HepG2 (cell line): ENCODE data around the gene SLC22A23. TPM values are rescaled to one million over a fixed set of nuclear protein-coding genes. Genes with fewer than 3 reads are reported as not detected.
A peak's percentile ranks its signal among the peaks of the same experiment; 100 is the strongest.

Experiments used
- CHCHD3 ChIP-seq: sonication (generic); formaldehyde crosslinking; IDR thresholded peaks from 2 replicates; pipeline ENCODE4 v1.8.0; 2022; ENCODE audit warnings: mild to moderate bottlenecking, missing genetic modification reagents, moderate library complexity
- HNF4G ChIP-seq, 2 experiments: sonication (generic) in 1 of 2; formaldehyde crosslinking in 1 of 2; IDR thresholded peaks; 2 replicates each; pipeline versions ENCODE4 v1.4.0 to v1.6.1; 2011 to 2020; ENCODE audit warnings: borderline replicate concordance in 2 of 2, low read depth in 2 of 2, mild to moderate bottlenecking in 2 of 2, low read length in 1 of 2, missing genetic modification reagents in 1 of 2, moderate library complexity in 1 of 2
- KAT2B ChIP-seq: fragments of 150-350 bp; IDR thresholded peaks from 2 replicates; pipeline ENCODE4 v1.6.1; 2014; ENCODE audit warnings: low read depth, low read length, borderline replicate concordance
- MAFF ChIP-seq: IDR thresholded peaks from 2 replicates; pipeline ENCODE4 v1.6.1; 2011; ENCODE audit warnings: low read depth, low read length, improper control_type of control experiment
- MED1 ChIP-seq: sonication (generic); formaldehyde crosslinking; IDR thresholded peaks from 2 replicates; pipeline ENCODE4 v1.4.0; 2020; ENCODE audit warnings: missing genetic modification reagents
- MEIS1 ChIP-seq: sonication (generic); formaldehyde crosslinking; IDR thresholded peaks from 2 replicates; pipeline ENCODE4 v1.9.0; 2021; ENCODE audit warnings: mild to moderate bottlenecking, missing genetic modification reagents, moderate library complexity, borderline replicate concordance
- PCBP2 ChIP-seq: fragments of 200-400 bp; formaldehyde crosslinking; optimal IDR thresholded peaks from 2 replicates; pipeline ENCODE3; 2018; ENCODE audit warnings: low read length, low read depth; ENCODE audit not compliant: poor library complexity, severe bottlenecking
- PPARG ChIP-seq: conservative IDR thresholded peaks from 2 replicates; pipeline ENCODE4 v1.6.1; 2016; ENCODE audit warnings: missing biosample characterization, missing genetic modification reagents
- RAD21 ChIP-seq: fragments of 450-650 bp; formaldehyde crosslinking; IDR thresholded peaks from 2 replicates; pipeline ENCODE4 v1.5.0; 2020; ENCODE audit warnings: mild to moderate bottlenecking
- RELA ChIP-seq: sonication (generic); formaldehyde crosslinking; IDR thresholded peaks from 2 replicates; pipeline ENCODE4 v1.4.0; 2020; ENCODE audit warnings: missing genetic modification reagents
- SRF ChIP-seq: IDR thresholded peaks from 2 replicates; pipeline ENCODE4 v1.6.1; 2011; ENCODE audit warnings: mild to moderate bottlenecking, low read depth, low read length, moderate library complexity
- STAT5B ChIP-seq: sonication (generic); formaldehyde crosslinking; IDR thresholded peaks from 2 replicates; pipeline ENCODE4 v1.4.0; 2020; ENCODE audit warnings: missing genetic modification reagents
- ZFAT ChIP-seq: sonication (generic); formaldehyde crosslinking; conservative IDR thresholded peaks from 2 replicates; pipeline ENCODE4 v1.8.1; 2023; ENCODE audit warnings: missing genetic modification reagents, inconsistent platforms
- ZNF260 ChIP-seq: sonication (generic); formaldehyde crosslinking; IDR thresholded peaks from 2 replicates; pipeline ENCODE4 v1.4.0; 2020; ENCODE audit warnings: missing genetic modification reagents, low read depth, mild to moderate bottlenecking, borderline replicate concordance
- ZNF317 ChIP-seq: sonication (generic); formaldehyde crosslinking; IDR thresholded peaks from 2 replicates; pipeline ENCODE4 v1.5.0; 2020; ENCODE audit warnings: mild to moderate bottlenecking, missing genetic modification reagents
- ZNF558 ChIP-seq: sonication (generic); formaldehyde crosslinking; IDR thresholded peaks from 2 replicates; pipeline ENCODE4 v1.9.0; 2022; ENCODE audit warnings: mild to moderate bottlenecking, missing genetic modification reagents, borderline replicate concordance
- ZNF562 ChIP-seq: sonication (generic); formaldehyde crosslinking; IDR thresholded peaks from 2 replicates; pipeline ENCODE4 v1.8.0; 2022; ENCODE audit warnings: missing genetic modification reagents, borderline replicate concordance
- ZSCAN29 ChIP-seq: sonication (generic); formaldehyde crosslinking; conservative IDR thresholded peaks from 2 replicates; pipeline ENCODE4 v1.4.0; 2020; ENCODE audit warnings: mild to moderate bottlenecking, missing genetic modification reagents
- polyA plus RNA-seq, 8 experiments: library from polyadenylated mRNA; depleted of rRNA in 3 of 8; stranded (reverse) in 7 of 8; unstranded in 1 of 8; fragments of >200 nt; fragmentation: Illumina TruSeq in 4 of 8; extraction: Trizol in 4 of 8; gene quantifications; 2 replicates each; pipeline versions ENCODE4 v1.2.1 to v1.2.3, GENCODE V29; 2011 to 2016; ENCODE audit warnings: low read depth in 4 of 8, missing spikeins in 1 of 8, mixed read lengths in 1 of 8; ENCODE audit not compliant: insufficient read depth in 1 of 8
- total RNA-seq, 5 experiments: library from RNA; depleted of rRNA; stranded (reverse); fragments of >200 nt; fragmentation: Illumina TruSeq; extraction: Trizol; gene quantifications; 2 replicates each; pipeline ENCODE4 v1.2.3, GENCODE V29; 2016; ENCODE audit warnings: low read depth in 1 of 5
- TF ChIP-seq, protein P1 (sequence below): sonication (generic); formaldehyde crosslinking; IDR thresholded peaks from 2 replicates; pipeline ENCODE4 v1.5.0; 2020; ENCODE audit warnings: mild to moderate bottlenecking, missing genetic modification reagents, moderate library complexity
- TF ChIP-seq, protein P2 (sequence below): IDR thresholded peaks from 2 replicates; pipeline ENCODE4 v1.6.1; 2016; ENCODE audit warnings: missing compliant biosample characterization, missing genetic modification reagents, borderline replicate concordance
- TF ChIP-seq, protein P3 (sequence below): sonication (generic); formaldehyde crosslinking; IDR thresholded peaks from 2 replicates; pipeline ENCODE4 v1.8.1; 2023; ENCODE audit warnings: mild to moderate bottlenecking, missing genetic modification reagents
- TF ChIP-seq, protein P4 (sequence below): sonication (generic); formaldehyde crosslinking; IDR thresholded peaks from 2 replicates; pipeline ENCODE4 v1.4.0; 2020; ENCODE audit warnings: missing genetic modification reagents

The SLC22A23 gene
- total and polyA plus RNA-seq, 2 of the 13 experiments (the other 11 are each of a cell fraction or from before 2014, with no cell fraction given), result 11.8 to 17.5 TPM

DNA sequence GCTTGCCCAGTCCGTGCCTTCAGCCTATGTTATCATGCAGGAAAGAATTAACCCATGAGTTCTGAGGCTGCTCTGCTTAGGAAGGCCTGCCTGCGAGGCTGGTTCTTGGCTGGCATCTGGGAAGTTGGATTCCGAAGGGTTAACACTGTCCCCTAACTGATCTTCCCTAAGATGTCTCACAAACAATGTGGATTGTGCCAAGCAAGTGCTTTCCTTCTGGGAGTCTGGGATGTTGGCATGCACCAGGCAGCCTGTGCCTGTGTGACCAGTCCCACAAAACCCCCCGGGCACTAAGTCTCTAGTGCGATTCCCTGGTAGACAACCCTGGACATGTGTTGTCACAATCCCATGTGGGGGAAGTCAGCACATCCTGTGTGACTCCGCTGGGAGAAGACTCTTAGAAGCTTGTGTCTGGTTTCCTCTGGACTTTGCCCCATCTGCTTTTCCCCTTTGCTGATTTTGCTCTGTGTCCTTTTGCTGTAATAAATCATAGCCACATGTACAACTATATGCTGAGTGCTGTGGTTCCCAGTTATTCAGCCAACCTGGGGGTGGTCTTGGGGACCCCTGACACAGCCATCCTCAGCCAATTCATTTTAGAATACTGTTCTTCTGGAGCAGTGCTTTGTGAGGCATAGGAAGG, 83.8 kb downstream of the SLC22A23 start (continued):
- TF ChIP-seq RAD21 (CRISPR knock-in tag) (0 out of 2 replicates have a peak, but pooled peaks have one; percentile 7), MEIS1 (peak; percentile 61; the same call in 1 of the 2 replicates), ZFAT (no peak), MED1 (peak; percentile 97), MAFF (peak; percentile 61), KAT2B (no peak), ZSCAN29 (CRISPR knock-in tag) (no peak), HNF4G (IDR thresholded peaks at IDR 0.05; ENCODE audit: borderline replicate concordance, low read depth, low read length) (peak; percentile 90), HNF4G (CRISPR knock-in tag; IDR thresholded peaks at IDR 0.05; ENCODE audit: borderline replicate concordance, low read depth) (peak; percentile 95), STAT5B (CRISPR knock-in tag) (0 out of 2 replicates have a peak, but pooled peaks have one; percentile 65), CHCHD3 (CRISPR knock-in tag) (no peak), PCBP2 (no peak), PPARG (peak; percentile 43; the same call in 1 of the 2 replicates), ZNF562 (CRISPR knock-in tag) (no peak), RELA (CRISPR knock-in tag) (no peak), SRF (no peak), ZNF260 (CRISPR knock-in tag) (no peak), ZNF558 (CRISPR knock-in tag) (no peak), ZNF317 (CRISPR knock-in tag) (peak; percentile 83)
- TF ChIP-seq, protein P1, sequence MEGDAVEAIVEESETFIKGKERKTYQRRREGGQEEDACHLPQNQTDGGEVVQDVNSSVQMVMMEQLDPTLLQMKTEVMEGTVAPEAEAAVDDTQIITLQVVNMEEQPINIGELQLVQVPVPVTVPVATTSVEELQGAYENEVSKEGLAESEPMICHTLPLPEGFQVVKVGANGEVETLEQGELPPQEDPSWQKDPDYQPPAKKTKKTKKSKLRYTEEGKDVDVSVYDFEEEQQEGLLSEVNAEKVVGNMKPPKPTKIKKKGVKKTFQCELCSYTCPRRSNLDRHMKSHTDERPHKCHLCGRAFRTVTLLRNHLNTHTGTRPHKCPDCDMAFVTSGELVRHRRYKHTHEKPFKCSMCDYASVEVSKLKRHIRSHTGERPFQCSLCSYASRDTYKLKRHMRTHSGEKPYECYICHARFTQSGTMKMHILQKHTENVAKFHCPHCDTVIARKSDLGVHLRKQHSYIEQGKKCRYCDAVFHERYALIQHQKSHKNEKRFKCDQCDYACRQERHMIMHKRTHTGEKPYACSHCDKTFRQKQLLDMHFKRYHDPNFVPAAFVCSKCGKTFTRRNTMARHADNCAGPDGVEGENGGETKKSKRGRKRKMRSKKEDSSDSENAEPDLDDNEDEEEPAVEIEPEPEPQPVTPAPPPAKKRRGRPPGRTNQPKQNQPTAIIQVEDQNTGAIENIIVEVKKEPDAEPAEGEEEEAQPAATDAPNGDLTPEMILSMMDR (CRISPR knock-in tag), result no peak
- TF ChIP-seq, protein P2, sequence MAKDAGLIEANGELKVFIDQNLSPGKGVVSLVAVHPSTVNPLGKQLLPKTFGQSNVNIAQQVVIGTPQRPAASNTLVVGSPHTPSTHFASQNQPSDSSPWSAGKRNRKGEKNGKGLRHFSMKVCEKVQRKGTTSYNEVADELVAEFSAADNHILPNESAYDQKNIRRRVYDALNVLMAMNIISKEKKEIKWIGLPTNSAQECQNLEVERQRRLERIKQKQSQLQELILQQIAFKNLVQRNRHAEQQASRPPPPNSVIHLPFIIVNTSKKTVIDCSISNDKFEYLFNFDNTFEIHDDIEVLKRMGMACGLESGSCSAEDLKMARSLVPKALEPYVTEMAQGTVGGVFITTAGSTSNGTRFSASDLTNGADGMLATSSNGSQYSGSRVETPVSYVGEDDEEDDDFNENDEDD (CRISPR knock-in tag), result peak; percentile 65; the same call in 1 of the 2 replicates
- TF ChIP-seq, protein P3, sequence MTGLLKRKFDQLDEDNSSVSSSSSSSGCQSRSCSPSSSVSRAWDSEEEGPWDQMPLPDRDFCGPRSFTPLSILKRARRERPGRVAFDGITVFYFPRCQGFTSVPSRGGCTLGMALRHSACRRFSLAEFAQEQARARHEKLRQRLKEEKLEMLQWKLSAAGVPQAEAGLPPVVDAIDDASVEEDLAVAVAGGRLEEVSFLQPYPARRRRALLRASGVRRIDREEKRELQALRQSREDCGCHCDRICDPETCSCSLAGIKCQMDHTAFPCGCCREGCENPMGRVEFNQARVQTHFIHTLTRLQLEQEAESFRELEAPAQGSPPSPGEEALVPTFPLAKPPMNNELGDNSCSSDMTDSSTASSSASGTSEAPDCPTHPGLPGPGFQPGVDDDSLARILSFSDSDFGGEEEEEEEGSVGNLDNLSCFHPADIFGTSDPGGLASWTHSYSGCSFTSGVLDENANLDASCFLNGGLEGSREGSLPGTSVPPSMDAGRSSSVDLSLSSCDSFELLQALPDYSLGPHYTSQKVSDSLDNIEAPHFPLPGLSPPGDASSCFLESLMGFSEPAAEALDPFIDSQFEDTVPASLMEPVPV, result no peak
- TF ChIP-seq, protein P4, sequence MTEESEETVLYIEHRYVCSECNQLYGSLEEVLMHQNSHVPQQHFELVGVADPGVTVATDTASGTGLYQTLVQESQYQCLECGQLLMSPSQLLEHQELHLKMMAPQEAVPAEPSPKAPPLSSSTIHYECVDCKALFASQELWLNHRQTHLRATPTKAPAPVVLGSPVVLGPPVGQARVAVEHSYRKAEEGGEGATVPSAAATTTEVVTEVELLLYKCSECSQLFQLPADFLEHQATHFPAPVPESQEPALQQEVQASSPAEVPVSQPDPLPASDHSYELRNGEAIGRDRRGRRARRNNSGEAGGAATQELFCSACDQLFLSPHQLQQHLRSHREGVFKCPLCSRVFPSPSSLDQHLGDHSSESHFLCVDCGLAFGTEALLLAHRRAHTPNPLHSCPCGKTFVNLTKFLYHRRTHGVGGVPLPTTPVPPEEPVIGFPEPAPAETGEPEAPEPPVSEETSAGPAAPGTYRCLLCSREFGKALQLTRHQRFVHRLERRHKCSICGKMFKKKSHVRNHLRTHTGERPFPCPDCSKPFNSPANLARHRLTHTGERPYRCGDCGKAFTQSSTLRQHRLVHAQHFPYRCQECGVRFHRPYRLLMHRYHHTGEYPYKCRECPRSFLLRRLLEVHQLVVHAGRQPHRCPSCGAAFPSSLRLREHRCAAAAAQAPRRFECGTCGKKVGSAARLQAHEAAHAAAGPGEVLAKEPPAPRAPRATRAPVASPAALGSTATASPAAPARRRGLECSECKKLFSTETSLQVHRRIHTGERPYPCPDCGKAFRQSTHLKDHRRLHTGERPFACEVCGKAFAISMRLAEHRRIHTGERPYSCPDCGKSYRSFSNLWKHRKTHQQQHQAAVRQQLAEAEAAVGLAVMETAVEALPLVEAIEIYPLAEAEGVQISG, result peak; percentile 60; the same call in 1 of the 2 replicates
